Fibroblast of lung (primary cell): ENCODE data around the gene FCGBP. TPM values are rescaled to one million over a fixed set of nuclear protein-coding genes. Genes with fewer than 3 reads are reported as not detected.

Source experiments
- DNase-seq, 2 donors: peaks; one replicate each; pipeline versions ENCODE4 v3.0.0 to v3.0.0-alpha.2; 2010; ENCODE audit warnings: low read depth in 2 of 2
- H2AFZ ChIP-seq: 2 replicates; pipeline ENCODE4 v1.5.1; 2012; ENCODE audit warnings: low read length, control low read depth, inconsistent platforms
- H3K27ac ChIP-seq: 2 replicates; pipeline ENCODE4 v1.5.1; 2011; ENCODE audit warnings: low read length, control low read depth; ENCODE audit not compliant: insufficient read depth
- H3K27me3 ChIP-seq: 2 replicates; pipeline ENCODE4 v1.5.1; 2011; ENCODE audit warnings: mild to moderate bottlenecking, low read length; ENCODE audit not compliant: control insufficient read depth, insufficient read depth
- H3K36me3 ChIP-seq: 2 replicates; pipeline ENCODE4 v1.5.1; 2011; ENCODE audit warnings: low read length; ENCODE audit not compliant: control insufficient read depth, insufficient read depth
- H3K4me1 ChIP-seq: 2 replicates; pipeline ENCODE4 v1.5.1; 2011; ENCODE audit warnings: low read length; ENCODE audit not compliant: control insufficient read depth, insufficient read depth; ENCODE audit errors: extremely low read depth
- H3K4me2 ChIP-seq: 2 replicates; pipeline ENCODE4 v1.5.1; 2011; ENCODE audit warnings: low read length, control low read depth; ENCODE audit not compliant: insufficient read depth; ENCODE audit errors: extremely low read depth
- H3K4me3 ChIP-seq, 4 experiments: fragments of 200-600 bp in 1 of 4; sonication (generic) in 1 of 4; replicated peaks in 1 of 4; 2 replicates each; pipeline ENCODE4 v1.5.1; 2011 to 2016; ENCODE audit warnings: low read length in 4 of 4, low read depth in 3 of 4, mild to moderate bottlenecking in 3 of 4, control low read depth in 2 of 4, inconsistent platforms in 1 of 4, mixed read lengths in 1 of 4; ENCODE audit not compliant: insufficient read depth in 1 of 4; ENCODE audit errors: control extremely low read depth in 1 of 4
- H3K79me2 ChIP-seq: 2 replicates; pipeline ENCODE4 v1.5.1; 2012; ENCODE audit warnings: mild to moderate bottlenecking, low read length, inconsistent platforms; ENCODE audit not compliant: control insufficient read depth, insufficient read depth
- H3K9ac ChIP-seq: 2 replicates; pipeline ENCODE4 v1.5.1; 2011; ENCODE audit warnings: mild to moderate bottlenecking, low read length, control low read depth; ENCODE audit not compliant: insufficient read depth
- H3K9me3 ChIP-seq: 2 replicates; pipeline ENCODE4 v1.5.1; 2012; ENCODE audit warnings: low read depth, low read length; ENCODE audit not compliant: control insufficient read depth, insufficient read depth
- H4K20me1 ChIP-seq: 2 replicates; pipeline ENCODE4 v1.5.1; 2011; ENCODE audit warnings: low read length; ENCODE audit not compliant: control insufficient read depth, insufficient read depth; ENCODE audit errors: extremely low read depth
- EZH2 ChIP-seq: IDR thresholded peaks from 2 replicates; pipeline ENCODE4 v1.5.1; 2012; ENCODE audit warnings: low read length, control low read depth, mild to moderate bottlenecking; ENCODE audit errors: missing control alignments
- polyA plus RNA-seq, 2 donors: library from polyadenylated mRNA; depleted of rRNA in 1 of 2; stranded (reverse) in 1 of 2; unstranded in 1 of 2; fragments of >200 nt; gene quantifications; 2 replicates each; pipeline ENCODE4 v1.2.1, GENCODE V29; 2011 to 2012; ENCODE audit warnings: missing spikeins in 1 of 2
- total RNA-seq: library from RNA; depleted of rRNA; stranded (reverse); fragments of >200 nt; gene quantifications from 2 replicates; pipeline ENCODE4 v1.2.1, GENCODE V29; 2014
- TF ChIP-seq, protein P1 (sequence below), 2 donors: IDR thresholded peaks in 1 of 2; conservative IDR thresholded peaks in 1 of 2; 1 replicate in 1 of 2; 2 replicates in 1 of 2; pipeline ENCODE4 v1.5.1; 2011 to 2012; ENCODE audit warnings: low read length in 2 of 2, control low read depth in 1 of 2, inconsistent platforms in 1 of 2, low read depth in 1 of 2, mild to moderate bottlenecking in 1 of 2

Gene FCGBP
- total and polyA plus RNA-seq, 2 donors (not counting 1 experiment from before 2014, with no cell fraction given): 0.02 to 0.33 TPM

GRCh38 chr19:39935364-39935661, 879 bp upstream of the FCGBP start:
- Histone ChIP-seq H3K36me3 (no peaks in the 10 kb centered on the region), H3K4me1 (no peaks in the 10 kb centered on the region), H3K9me3 (no peaks in the 10 kb centered on the region), H3K4me2 (no peak overlapping the region), H3K27ac (no peak overlapping the region), H3K27me3 (no peaks in the 10 kb centered on the region), H2AFZ (no peak overlapping the region), H4K20me1 (no peaks in the 10 kb centered on the region), H3K4me3 (no peak overlapping the region), H3K79me2 (no peaks in the 10 kb centered on the region), H3K9ac (no peak overlapping the region)
- no peak for DNase-seq
- TF ChIP-seq, protein P1, sequence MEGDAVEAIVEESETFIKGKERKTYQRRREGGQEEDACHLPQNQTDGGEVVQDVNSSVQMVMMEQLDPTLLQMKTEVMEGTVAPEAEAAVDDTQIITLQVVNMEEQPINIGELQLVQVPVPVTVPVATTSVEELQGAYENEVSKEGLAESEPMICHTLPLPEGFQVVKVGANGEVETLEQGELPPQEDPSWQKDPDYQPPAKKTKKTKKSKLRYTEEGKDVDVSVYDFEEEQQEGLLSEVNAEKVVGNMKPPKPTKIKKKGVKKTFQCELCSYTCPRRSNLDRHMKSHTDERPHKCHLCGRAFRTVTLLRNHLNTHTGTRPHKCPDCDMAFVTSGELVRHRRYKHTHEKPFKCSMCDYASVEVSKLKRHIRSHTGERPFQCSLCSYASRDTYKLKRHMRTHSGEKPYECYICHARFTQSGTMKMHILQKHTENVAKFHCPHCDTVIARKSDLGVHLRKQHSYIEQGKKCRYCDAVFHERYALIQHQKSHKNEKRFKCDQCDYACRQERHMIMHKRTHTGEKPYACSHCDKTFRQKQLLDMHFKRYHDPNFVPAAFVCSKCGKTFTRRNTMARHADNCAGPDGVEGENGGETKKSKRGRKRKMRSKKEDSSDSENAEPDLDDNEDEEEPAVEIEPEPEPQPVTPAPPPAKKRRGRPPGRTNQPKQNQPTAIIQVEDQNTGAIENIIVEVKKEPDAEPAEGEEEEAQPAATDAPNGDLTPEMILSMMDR (conservative IDR thresholded peaks at IDR 0.05 in 1 of 2, IDR thresholded peaks at IDR 0.05 in 1 of 2; ENCODE audit: low read depth in 1 of 2, low read length in 2 of 2): no peak

DNA sequence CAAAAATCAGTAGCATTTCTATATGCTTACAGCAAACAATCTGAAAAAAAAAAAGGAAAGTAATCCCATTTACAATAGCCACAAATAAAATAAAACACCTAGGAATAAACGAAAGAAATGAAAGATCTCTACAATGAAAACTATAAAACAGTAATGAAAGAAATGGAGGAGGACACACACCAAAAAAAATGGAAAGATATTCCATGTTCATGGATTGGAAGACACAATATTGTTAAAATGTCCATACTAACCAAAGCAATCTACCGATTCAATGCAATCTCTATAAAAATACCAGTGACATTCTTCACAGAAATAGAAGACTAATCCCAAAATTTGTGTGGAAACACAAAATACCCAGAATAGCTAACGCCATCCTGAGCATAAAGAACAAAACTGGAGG, 4.7 kb downstream of the FCGBP start:
- DNase-seq: no peak
- Histone ChIP-seq H3K4me1 (no peaks in the 10 kb centered on the region), H3K36me3 (no peaks in the 10 kb centered on the region), H3K4me3 (no peak overlapping the region), H2AFZ (no peak overlapping the region), H3K9ac (no peak overlapping the region), H3K27me3 (no peaks in the 10 kb centered on the region), H3K27ac (no peak overlapping the region), H3K9me3 (no peaks in the 10 kb centered on the region), H3K4me2 (no peak overlapping the region), H4K20me1 (no peaks in the 10 kb centered on the region), H3K79me2 (no peaks in the 10 kb centered on the region)
- no peak for TF ChIP-seq EZH2
- TF ChIP-seq, protein P1 (conservative IDR thresholded peaks at IDR 0.05 in 1 of 2, IDR thresholded peaks at IDR 0.05 in 1 of 2; ENCODE audit: low read depth in 1 of 2, low read length in 2 of 2): no peak

DNA sequence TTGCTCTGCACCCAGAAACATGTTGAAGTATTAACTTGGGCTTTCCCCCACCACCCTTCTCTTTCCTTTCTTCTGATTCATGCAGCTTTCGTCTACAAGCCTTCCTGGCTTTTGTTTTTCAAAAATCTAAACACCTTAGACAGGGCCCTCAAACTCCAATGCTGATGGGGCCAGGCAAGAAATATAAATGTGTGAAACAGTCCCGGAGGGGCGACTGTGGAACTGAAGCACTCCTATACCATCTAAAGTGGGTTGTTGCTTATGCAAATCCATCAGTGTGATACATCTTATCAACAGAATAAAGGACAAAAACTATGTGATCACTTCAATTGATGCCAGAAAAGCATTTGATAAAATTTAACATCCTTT, 6.1 kb downstream of the FCGBP start:
- H3K9me3 ChIP-seq: no peaks in the 10 kb centered on the region
- H3K27ac ChIP-seq: no peak overlapping the region
- no peaks in the 10 kb centered on the region for H4K20me1 ChIP-seq
- no peaks in the 10 kb centered on the region for H3K4me1 ChIP-seq
- DNase-seq: no peak
- H2AFZ ChIP-seq: no peak overlapping the region
- no peak overlapping the region for H3K4me3 ChIP-seq
- TF ChIP-seq, protein P1 (conservative IDR thresholded peaks at IDR 0.05 in 1 of 2, IDR thresholded peaks at IDR 0.05 in 1 of 2; ENCODE audit: low read depth in 1 of 2, low read length in 2 of 2): no peak
- no peak for TF ChIP-seq EZH2
- H3K36me3 ChIP-seq: no peaks in the 10 kb centered on the region
- no peak overlapping the region for H3K9ac ChIP-seq
- H3K4me2 ChIP-seq: no peak overlapping the region
- no peaks in the 10 kb centered on the region for H3K79me2 ChIP-seq
- no peaks in the 10 kb centered on the region for H3K27me3 ChIP-seq
